ENCODE data around the gene ARRB2. TPM values are rescaled to one million over a fixed set of nuclear protein-coding genes. Genes with fewer than 3 reads are reported as not detected.

The ARRB2 gene
- total and polyA plus RNA-seq, 2 of the 4 experiments (the other 2 are of a cell fraction): 3.9 to 10.6 TPM

DNA sequence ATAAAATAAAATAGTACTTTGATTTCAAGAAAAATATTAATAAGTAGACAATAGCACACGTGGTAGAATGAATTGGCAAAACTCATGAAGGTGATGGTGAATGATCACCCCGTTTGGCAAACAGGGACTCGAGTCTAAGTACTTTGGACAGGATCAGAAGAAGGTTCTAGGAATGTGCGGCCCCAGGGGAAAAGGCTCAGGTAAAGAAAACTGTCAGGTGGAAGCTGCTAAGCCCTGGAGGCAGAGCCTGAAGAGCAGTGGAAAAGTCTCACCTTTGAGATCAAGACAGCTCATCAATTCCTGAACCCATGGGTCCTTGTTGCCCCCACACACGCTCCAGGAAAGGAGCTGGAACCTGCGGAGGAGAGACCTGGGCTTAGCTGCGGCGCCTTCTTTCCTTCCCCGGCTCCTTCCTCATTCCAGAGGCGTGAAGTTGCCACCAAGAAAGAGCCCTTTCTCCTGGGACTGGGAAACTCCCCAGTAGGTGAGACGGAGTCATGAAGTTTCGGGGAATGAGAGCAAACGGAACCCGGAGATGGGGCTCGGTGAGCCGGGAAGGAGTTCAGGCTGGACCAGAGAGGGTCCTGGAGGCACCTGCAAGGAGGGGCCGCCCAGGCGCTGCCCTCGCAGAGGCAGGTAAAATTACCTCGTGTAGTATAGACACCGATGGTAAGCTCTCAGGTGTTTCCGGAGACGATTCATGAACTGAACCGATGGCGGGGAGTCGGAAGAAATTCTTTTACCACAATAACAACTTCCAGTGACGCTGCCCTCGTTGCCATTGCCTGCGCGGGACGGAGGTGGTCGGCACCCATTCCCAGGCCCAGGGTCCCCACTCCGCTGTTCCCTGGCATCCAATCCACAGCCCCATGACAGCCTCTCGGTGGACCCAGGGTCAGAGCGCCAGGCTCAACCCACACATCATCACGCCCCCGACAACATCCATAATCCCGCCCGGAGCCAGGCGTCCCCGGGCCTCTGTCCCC, 28.0 kb downstream of the ARRB2 start:
- no peaks in the 10 kb centered on the region for H3K9me3 ChIP-seq (ENCODE audit: control insufficient read depth, insufficient read depth, low read length)
- dilution Hi-C loops (cut with HindIII; ENCODE audit: low sequenced_read_pairs, unreplicated experiment) (no loop called here), intact Hi-C loops (cut with micrococcal nuclease) (no loop called here), in situ Hi-C loops (cut with MboI; ENCODE audit: low sequenced_read_pairs) (no loop called here)
- H3K4me2 ChIP-seq (ENCODE audit: low read depth, low read length): peak overlapping the region; percentile 70; the same call in 1 of the 2 replicates
- H4K5ac ChIP-seq (ENCODE audit: low read depth, low read length): no peak overlapping the region
- H2AFZ ChIP-seq (replicated peaks; ENCODE audit: low read length, poor library complexity): peak overlapping the region; percentile 93
- no peak overlapping the region for H3K27ac ChIP-seq (ENCODE audit: insufficient read depth, low read length)
- no peak overlapping the region for H2AK9ac ChIP-seq (replicated peaks; ENCODE audit: low read depth, low read length, poor library complexity)
- DNase-seq (no peak), ATAC-seq (ENCODE audit: low read depth) (no peak)
- WGBS, 2 experiments (ENCODE audit: extremely low coverage in 2 of 2, insufficient read length in 1 of 2): 11% methylated on average over 27 of the region's 41 CpGs; no CpG with 5 or more reads in 1 of the 2 experiments
- no peak overlapping the region for H2BK5ac ChIP-seq (ENCODE audit: low read depth, low read length, poor library complexity, severe bottlenecking)
- peak overlapping the region; percentile 90; the same call in 1 of the 2 replicates for H3K4me3 ChIP-seq (ENCODE audit: insufficient read depth, low read depth, low read length)
- no peak for TF ChIP-seq CEBPB (IDR thresholded peaks at IDR 0.05; ENCODE audit: low read depth, low read length)
- TF ChIP-seq POLR2A (IDR thresholded peaks at IDR 0.05; ENCODE audit: low read depth, low read length): no peak
- TF ChIP-seq BHLHE40 (IDR thresholded peaks at IDR 0.05; ENCODE audit: low read depth, low read length): no peak
- TF ChIP-seq RCOR1 (IDR thresholded peaks at IDR 0.05; ENCODE audit: insufficient replicate concordance, low read length): no peak
- TF ChIP-seq, protein P1, sequence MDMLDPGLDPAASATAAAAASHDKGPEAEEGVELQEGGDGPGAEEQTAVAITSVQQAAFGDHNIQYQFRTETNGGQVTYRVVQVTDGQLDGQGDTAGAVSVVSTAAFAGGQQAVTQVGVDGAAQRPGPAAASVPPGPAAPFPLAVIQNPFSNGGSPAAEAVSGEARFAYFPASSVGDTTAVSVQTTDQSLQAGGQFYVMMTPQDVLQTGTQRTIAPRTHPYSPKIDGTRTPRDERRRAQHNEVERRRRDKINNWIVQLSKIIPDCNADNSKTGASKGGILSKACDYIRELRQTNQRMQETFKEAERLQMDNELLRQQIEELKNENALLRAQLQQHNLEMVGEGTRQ (IDR thresholded peaks at IDR 0.05; ENCODE audit: low read depth, low read length): no peak
- TF ChIP-seq FOS (IDR thresholded peaks at IDR 0.05; ENCODE audit: low read depth, low read length): no peak
- no peak for TF ChIP-seq CHD1 (IDR thresholded peaks at IDR 0.05; ENCODE audit: low read depth, low read length)
- TF ChIP-seq NFE2L2 (IDR thresholded peaks at IDR 0.05; ENCODE audit: low read depth, low read length): no peak
- TF ChIP-seq MAFK (IDR thresholded peaks at IDR 0.05; ENCODE audit: low read depth, low read length): no peak
- no peak for TF ChIP-seq ELK1 (IDR thresholded peaks at IDR 0.05; ENCODE audit: borderline replicate concordance, low read depth, low read length)
- no peak for TF ChIP-seq MAZ (IDR thresholded peaks at IDR 0.05; ENCODE audit: borderline replicate concordance, low read depth, low read length)
- TF ChIP-seq RAD21 (IDR thresholded peaks at IDR 0.05; ENCODE audit: low read length): no peak
- no peaks in the 10 kb centered on the region for H3K79me1 ChIP-seq (ENCODE audit: low read depth in 1 of 2, low read length in 2 of 2)
- no peak overlapping the region for H4K8ac ChIP-seq (ENCODE audit: low read depth in 2 of 2, low read length in 2 of 2)
- ChIA-PET POLR2A (ENCODE audit: unreplicated experiment) (no interaction called here), CTCF (no interaction called here)
- BruUV-seq (replicated peaks): no TSS peak
- peak overlapping the region; percentile 35; the same call in 1 of the 2 replicates for H3K23ac ChIP-seq (ENCODE audit: low read depth, low read length)
- no peak overlapping the region for H3K18ac ChIP-seq (ENCODE audit: low read depth, low read length)
- H3K9me1 ChIP-seq (ENCODE audit: insufficient read depth, low read length): no peaks in the 10 kb centered on the region
- H3K36me3 ChIP-seq (ENCODE audit: control insufficient read depth, insufficient read depth, low read length): no peaks in the 10 kb centered on the region
- H2AK5ac ChIP-seq (ENCODE audit: low read depth, low read length): no peak overlapping the region
- no peak overlapping the region for H2BK120ac ChIP-seq (ENCODE audit: low read depth, low read length)
- H3K56ac ChIP-seq (ENCODE audit: extremely low read depth, insufficient read depth, low read length): no peak overlapping the region
- H2BK15ac ChIP-seq (ENCODE audit: low read depth, low read length): no peak overlapping the region
- H4K20me1 ChIP-seq (ENCODE audit: insufficient read depth, low read length): no peaks in the 10 kb centered on the region
- no peak overlapping the region for H3K4ac ChIP-seq (ENCODE audit: low read depth, low read length)
- peaks cover 49% of the 10 kb centered on the region for H3K27me3 ChIP-seq (ENCODE audit: control insufficient read depth, insufficient read depth, low read length)
- no peak overlapping the region for H4K91ac ChIP-seq (ENCODE audit: insufficient read depth, low read depth, low read length)
- H3K14ac ChIP-seq (replicated peaks; ENCODE audit: low read depth, low read length): no peak overlapping the region
- H3K4me1 ChIP-seq (ENCODE audit: control insufficient read depth, insufficient read depth, low read length): peaks cover 6% of the 10 kb centered on the region; the same call in 1 of the 2 replicates
- no peak overlapping the region for H2BK20ac ChIP-seq (ENCODE audit: low read depth, low read length)
- H3K9ac ChIP-seq (ENCODE audit: low read depth, low read length): no peak overlapping the region
